GM15510 (cell line): ENCODE results near the gene SOX12.
A peak's percentile ranks its signal among the peaks of the same experiment; 100 is the strongest.

Source experiments
- POLR2A ChIP-seq: IDR thresholded peaks from 3 replicates; pipeline ENCODE4 v1.6.1; 2011; ENCODE audit warnings: borderline replicate concordance; ENCODE audit not compliant: insufficient read length; ENCODE audit errors: extremely low read depth

SOX12 gene

DNA sequence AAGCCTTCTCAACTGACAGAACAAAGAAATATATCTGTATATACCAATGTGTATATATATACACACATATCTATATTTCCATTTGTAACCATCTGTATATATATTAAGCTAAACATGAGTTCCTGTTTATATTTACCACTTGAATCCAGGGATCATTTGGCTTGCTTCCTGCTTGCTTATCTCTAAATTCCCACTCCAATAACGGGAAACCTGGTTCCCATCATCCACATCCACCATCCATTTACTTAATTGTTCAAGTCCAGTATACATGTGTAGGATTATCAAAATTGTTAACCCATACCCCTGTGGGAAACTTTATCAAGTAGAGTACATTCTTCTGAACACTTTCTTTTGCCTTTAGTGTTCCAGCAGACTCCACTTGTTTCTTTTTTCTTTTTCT lies 12.5 kb upstream of the SOX12 start:
- TF ChIP-seq POLR2A = no peak

DNA sequence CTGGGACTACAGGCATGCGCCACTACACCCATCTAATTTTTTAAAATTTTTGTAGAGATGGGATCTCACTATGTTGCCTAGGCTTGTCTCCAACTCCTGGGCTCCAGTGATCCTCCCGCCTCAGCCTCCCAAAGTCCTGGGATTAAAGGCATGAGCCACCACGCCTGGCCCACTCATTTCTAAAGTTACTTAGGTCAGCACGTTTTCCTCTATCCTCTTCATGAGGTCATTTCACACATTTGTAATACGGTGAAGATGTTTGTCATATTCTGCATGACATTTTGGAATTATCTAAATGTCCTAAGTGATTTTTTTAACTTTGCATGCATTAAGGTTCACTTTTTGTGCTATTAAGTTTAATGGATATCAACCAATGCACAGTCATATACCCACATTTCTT lies 11.9 kb upstream of the SOX12 start:
- no peak for TF ChIP-seq POLR2A

DNA sequence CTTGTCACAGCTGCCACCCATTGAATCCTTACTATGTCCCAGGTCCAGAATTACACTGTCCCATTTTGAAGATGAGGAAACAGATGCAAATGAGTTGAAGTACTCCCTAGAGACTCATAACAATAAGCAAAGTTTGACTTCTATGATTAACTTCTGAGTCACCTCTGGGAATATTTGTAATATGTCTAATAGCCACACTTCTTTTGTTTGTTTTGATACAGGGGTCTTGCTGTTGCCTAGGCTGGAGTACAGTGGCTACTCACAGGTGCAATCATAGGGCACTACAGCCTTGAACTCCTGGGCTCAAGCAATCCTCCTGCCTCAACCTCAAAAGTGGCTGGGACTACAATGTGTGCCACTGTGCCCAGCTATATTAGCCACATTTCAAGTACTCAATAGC lies 11.4 kb upstream of the SOX12 start:
- TF ChIP-seq POLR2A = no peak

DNA sequence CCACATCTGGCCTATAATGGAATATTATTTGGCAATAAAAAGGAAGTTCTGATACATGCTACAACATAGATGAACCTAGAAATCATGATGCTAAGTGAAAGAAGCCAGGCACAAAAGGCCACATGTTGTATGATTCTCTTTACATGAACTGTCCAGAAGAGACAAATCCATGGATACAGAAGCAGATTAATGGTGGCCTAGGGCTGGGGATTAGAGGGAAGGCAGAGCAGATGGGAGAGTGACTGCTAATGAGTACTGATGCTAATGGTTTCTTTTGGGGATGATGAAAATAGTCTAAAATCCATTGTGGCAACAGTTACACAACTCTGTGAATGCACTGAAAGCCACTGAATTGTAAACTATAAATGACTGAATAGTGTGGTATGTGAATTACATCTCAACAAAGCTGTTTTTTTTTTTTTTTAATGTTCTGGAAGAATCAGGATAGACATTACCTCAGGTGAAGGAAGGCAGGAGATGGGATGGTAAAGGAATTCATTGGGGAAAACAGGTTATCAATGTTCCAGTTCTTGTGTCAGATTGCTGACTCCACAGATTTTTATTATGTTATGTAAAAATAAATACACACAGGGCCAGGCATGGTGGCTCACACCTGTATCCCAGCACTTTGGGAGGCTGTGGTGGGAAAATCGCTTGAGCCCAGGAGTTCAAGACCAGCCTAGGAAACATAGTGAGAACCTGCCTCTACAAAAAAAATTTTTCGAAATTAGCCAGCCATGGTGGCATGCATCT lies 8.9 kb upstream of the SOX12 start:
- TF ChIP-seq POLR2A = no peak

DNA sequence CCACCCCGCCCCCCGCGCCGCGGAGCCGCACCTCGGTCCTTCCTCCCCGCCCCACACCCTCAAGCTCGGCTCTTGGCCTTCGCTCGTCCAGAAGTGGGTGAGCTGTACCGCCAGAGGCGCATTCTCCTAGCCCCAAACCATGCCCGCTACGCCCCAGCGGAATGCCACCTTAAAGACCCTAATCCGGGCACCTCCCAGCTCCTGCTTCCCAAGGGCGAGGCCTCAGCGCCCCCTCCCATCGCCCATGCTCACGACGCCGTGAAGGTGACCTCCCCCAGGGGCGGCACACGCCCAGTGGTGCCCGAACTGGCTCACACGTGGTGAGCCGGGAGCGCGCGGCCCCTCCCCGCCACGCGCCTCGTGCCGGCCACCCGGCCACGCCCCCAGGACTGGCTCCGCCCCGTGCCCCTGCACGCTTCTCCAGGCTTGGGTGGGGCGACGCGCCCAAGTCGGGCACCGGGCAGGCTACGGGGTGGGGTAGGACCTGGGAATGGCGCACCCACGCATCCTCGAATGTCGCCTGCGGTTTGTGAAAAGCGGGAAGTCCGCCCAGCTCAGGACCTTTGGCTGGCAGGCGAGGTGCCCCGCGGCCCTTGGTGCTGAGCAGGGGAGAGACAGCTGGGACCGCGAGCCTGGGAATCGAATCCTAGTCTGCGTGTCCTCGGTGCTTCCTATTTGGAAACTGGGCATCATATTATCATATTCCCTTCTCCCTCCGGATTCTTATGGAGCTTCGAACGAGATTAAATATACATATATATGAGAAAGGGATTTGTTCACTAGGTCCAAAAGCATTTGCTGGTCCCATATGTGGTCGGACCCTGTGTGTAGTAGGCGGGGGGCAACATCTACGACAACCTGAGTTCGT lies 941 bp upstream of the SOX12 start:
- peak; percentile 64 for TF ChIP-seq POLR2A

DNA sequence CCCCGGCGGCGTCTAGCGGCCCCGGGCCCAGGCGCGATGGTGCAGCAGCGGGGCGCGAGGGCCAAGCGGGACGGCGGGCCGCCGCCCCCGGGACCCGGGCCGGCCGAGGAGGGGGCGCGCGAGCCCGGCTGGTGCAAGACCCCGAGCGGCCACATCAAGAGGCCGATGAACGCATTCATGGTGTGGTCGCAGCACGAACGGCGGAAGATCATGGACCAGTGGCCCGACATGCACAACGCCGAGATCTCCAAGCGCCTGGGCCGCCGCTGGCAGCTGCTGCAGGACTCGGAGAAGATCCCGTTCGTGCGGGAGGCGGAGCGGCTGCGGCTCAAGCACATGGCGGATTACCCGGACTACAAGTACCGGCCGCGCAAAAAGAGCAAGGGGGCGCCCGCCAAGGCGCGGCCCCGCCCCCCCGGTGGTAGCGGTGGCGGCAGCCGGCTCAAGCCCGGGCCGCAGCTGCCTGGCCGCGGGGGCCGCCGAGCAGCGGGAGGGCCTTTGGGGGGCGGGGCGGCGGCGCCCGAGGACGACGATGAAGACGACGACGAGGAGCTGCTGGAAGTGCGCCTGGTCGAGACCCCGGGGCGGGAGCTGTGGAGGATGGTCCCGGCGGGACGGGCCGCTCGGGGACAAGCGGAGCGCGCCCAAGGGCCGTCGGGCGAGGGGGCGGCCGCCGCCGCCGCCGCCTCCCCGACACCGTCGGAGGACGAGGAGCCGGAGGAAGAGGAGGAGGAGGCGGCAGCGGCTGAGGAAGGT lies 715 bp downstream of the SOX12 start:
- no peak for TF ChIP-seq POLR2A

DNA sequence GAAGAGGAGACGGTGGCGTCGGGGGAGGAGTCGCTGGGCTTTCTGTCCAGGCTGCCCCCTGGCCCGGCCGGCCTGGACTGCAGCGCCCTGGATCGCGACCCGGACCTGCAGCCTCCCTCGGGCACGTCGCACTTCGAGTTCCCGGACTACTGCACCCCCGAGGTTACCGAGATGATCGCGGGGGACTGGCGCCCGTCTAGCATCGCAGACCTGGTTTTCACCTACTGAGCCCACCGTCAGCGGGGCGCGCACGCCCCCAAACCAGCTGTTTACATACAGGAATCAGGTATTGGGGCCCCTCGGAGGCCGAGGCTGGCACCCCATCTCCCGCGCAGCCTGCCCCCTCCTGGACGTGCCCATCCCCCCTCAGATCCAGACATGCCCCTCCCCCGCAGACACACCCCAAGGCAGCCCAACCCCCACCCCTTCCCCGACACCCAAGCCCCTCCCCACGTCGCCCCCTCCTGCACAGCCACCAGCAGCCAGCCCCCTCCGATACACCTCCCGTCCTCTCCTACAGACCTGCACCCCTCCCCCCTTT lies 1.4 kb downstream of the SOX12 start:
- no peak for TF ChIP-seq POLR2A

DNA sequence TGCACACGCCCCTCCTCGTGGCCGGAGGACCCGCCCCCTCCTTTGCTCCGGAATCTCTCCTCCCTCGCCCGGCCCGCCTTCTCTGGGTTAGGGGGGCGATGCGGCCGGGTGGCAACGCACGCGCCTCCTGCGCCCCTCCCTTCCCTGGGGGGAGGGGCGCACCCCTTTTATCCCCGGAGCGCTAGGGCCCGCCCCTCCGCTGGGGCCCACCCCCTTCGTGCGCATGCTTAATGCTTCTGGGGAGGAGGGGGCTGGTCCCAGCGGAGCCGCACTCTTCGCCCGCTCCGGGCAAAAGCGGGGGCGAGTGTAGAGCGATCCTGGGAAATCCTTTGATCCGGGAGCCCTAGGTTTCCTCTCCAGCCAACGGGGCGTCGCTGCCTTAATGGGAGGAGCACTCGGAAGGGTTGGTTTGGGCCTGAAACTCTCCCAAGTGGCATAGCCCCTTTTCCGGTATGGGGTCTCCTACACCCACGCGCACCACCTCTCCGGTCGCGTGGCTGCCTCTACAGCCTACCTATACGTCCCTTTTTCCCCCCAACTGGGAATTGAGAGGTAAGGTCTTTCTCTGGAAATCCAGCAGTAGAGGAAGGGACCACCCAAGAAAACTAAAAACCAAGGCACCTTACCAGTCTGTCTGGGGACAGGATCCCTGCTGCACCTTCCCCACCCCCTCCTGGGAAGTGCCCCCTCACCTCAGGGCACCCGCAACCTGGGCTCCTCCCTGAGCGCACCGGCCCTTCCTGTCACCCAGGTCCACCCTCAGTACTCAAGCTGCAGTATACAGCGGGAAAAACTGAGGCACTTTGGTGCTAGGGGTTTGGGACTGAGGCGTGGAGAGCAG lies 2.1 kb downstream of the SOX12 start:
- TF ChIP-seq POLR2A = peak; percentile 51

DNA sequence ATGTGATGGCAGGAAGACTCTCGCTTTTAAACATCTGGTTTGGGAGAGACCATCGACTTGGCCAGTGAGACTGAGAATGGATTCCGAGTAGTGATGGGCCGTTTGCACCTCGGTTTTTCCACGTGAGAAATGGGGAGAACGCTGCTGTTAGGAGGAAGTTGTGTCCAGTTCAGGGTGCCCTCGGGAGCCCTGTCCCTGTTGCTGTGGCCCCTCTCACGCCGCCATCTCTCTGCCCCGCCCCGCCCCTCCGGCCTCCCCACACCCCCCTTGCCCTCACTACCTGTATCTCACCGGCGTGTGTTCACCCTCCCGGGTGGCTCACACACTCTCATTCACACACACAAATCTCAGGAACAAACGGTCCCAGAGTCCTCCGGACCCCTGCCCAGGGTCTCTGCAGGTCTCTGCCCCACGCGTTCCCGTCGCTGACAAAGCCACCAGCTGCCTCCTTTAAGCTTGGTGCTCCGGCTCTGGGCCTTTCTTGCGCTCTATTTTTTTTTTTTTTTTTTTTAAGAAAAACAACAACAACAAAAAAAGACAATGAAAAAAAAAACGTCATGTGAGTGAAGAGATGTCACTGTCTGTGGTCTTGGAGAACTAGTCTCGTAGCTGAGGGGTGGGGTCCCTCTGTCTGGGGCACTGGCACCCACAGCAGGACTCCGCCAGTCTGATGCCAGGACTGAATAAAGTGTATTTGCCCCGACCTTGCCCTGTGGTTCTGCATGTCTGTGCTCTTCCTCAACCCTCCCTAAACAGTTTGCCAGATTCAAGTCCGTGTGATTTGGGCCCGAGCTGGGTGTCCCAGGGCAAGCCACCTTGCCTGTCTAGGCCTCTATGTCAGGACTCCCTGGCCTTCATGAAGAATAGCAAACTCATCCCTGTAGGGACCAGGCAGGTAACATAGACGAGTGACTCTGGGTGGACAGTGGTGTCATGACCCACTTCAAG lies 2.9 kb downstream of the SOX12 start:
- TF ChIP-seq POLR2A = no peak

DNA sequence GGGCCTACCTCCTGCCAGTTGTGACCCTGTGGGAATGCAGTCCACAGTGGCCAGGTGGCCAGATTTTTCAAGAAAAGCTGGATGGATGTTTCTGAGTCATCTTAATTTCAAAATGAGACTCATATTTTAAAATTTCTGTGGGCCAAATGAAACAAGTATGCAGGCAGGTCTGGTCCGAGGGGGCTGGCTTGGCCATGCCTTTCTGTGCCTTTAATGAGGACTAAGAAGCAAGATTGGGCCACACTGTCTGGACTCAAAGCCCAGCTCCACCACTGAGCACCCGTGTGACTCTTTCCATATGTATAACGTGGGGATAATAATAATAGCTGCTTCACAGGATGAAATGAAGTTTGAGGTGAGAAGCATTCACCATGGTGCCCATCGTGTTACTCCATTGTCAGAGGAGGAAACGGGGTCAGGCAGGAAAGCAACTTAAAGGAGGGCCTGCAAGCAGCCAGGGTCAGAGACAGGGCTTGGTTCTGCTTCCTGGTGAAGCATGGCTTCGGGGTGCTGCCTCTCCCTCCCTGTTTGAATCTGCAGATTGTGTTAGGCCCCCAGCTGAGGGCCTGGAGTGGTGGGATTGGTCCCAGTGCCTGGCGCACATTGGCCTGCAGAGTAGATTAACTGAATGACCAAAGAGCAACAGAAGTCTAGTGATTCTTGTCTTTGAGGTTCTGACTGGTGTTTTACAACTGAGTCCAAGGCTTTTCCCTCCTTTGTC lies 3.8 kb downstream of the SOX12 start:
- TF ChIP-seq POLR2A = no peak

DNA sequence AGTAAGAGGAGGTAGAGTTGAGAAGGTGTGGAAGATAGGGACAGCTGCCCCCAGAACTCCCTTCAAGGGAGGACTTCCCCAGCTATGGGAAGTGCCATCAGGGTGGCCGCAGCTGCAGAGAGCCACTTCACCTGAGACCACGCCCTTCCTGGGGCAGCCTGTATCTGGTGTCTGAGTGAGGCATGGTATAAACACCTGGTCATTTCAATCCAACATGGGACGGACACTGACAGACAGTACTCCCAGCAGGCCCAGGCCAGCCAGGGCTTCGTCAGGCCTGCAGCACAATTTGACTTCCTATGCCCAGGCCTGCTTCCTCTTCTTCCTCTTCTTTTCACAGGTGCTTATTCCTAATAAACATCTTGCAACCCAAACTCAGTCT lies 4.5 kb downstream of the SOX12 start:
- TF ChIP-seq POLR2A = no peak
